Lower leg skin (tissue), 4 donors: ENCODE results near the gene TRDMT1. TPM values are rescaled to one million over a fixed set of nuclear protein-coding genes. Genes with fewer than 3 reads are reported as not detected.

Experiments used
- DNase-seq, 2 donors: peaks; one replicate each; pipeline ENCODE4 v3.0.0-alpha.2; 2019; ENCODE audit warnings: low spot score in 2 of 2
- H3K4me3 ChIP-seq: fragments of 200-600 bp; sonication (generic); 2 replicates; pipeline ENCODE4 v1.5.1; 2017; ENCODE audit warnings: mild to moderate bottlenecking, low read depth; ENCODE audit not compliant: poor library complexity, severe bottlenecking
- CTCF ChIP-seq, 3 donors: fragments of 450-650 bp; IDR thresholded peaks; one replicate each; pipeline ENCODE4 v1.5.1; 2016; ENCODE audit warnings: antibody characterized with exemption in 3 of 3, mild to moderate bottlenecking in 3 of 3, moderate library complexity in 2 of 3
- POLR2A ChIP-seq, 2 donors: fragments of 450-650 bp; IDR thresholded peaks; one replicate each; pipeline ENCODE4 v1.6.1; 2016 to 2017; ENCODE audit warnings: antibody characterized with exemption in 2 of 2, mild to moderate bottlenecking in 1 of 2, moderate library complexity in 1 of 2
- WGBS, 2 donors: methylation state at CpG; one replicate each; pipeline ENCODE4 v1.1.5; 2018; 5-methylcytosine and 5-hydroxymethylcytosine counted together
- intact Hi-C: fragments of 100-400 bp; cut with DNase I; formaldehyde crosslinking; loops from one replicate; pipeline ENCODE4 v1.15.0; 2023; ENCODE audit warnings: low total_unique reads
- total RNA-seq, 4 donors: library from RNA; depleted of rRNA; stranded (reverse); fragments of >200 nt; gene quantifications; one replicate each; pipeline ENCODE4 v1.1.0, GENCODE V29; 2016

The TRDMT1 gene
- total RNA-seq, 4 donors from 2014 or later = 3.9 to 4.5 (median 4.1) TPM

GRCh38 chr10:17185873-17186272, 15.6 kb downstream of the TRDMT1 start:
- DNase-seq = no peak
- no peak for TF ChIP-seq CTCF (IDR thresholded peaks at IDR 0.05)
- TF ChIP-seq POLR2A (IDR thresholded peaks at IDR 0.05) = no peak
- WGBS, 2 donors = 94 to 98% methylated on average over 3 of the region's 3 CpGs
- no peak overlapping the region for H3K4me3 ChIP-seq
- intact Hi-C loops = no loop called here

DNA sequence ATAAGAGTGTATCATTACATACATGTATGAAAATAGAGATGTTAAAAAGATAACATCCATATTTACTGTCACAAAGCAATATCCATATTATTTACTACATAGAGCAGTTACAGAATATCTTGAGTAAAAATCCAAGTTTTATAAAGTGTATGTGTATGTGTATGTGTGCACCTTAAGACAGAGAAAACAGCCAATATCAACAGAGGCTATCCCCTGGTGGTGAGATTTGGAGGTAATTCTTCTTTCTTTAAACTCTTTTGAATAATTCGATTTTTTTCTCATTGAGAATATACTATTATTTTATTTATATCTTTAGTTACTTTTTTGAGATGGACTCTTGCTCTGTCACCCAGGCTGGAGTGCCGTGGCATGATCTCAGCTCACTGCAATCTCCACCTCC, 18.4 kb downstream of the TRDMT1 start:
- intact Hi-C loops = no loop called here
- WGBS, 2 donors = 93 to 95% methylated on average over 2 of the region's 2 CpGs
- no peak overlapping the region for H3K4me3 ChIP-seq
- TF ChIP-seq CTCF (IDR thresholded peaks at IDR 0.05) (no peak), POLR2A (IDR thresholded peaks at IDR 0.05) (no peak)
- DNase-seq = no peak

- 67 to 79% methylated on average over 3 of the region's 3 CpGs for WGBS, 2 donors
- DNase-seq = no peak
- intact Hi-C loops = no loop called here
- H3K4me3 ChIP-seq = no peak overlapping the region
- TF ChIP-seq CTCF (IDR thresholded peaks at IDR 0.05) (no peak), POLR2A (IDR thresholded peaks at IDR 0.05) (no peak)
Measured at GRCh38 chr10:17181751-17182150, 19.7 kb downstream of the TRDMT1 start.

DNA sequence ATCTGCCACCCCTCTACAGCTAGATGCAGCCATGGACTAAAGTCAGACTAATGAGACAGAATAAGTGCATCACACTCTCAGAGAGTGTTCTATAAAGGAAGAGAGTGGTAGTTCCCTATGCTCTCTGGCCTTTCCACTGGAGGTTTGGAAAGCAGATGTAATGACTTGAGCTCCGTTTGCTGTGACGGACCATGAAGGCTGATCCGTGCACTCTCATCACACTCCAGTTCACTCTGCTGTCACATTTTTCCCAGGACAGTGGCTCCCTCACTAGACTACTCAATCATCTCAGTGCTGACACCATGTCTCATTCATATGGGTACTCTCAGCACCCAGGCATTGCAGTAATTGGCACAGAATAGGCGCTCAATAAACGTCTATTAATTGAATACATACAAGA, 20.4 kb downstream of the TRDMT1 start:
- no peak for TF ChIP-seq CTCF (IDR thresholded peaks at IDR 0.05)
- no peak for TF ChIP-seq POLR2A (IDR thresholded peaks at IDR 0.05)
- DNase-seq = no peak
- 81 to 82% methylated on average over 5 of the region's 5 CpGs for WGBS, 2 donors
- no peak overlapping the region for H3K4me3 ChIP-seq
- intact Hi-C loops = no loop called here

- 70 to 75% methylated on average over 3 of the region's 3 CpGs for WGBS, 2 donors
- no peak for TF ChIP-seq CTCF (IDR thresholded peaks at IDR 0.05)
- no peak for TF ChIP-seq POLR2A (IDR thresholded peaks at IDR 0.05)
- intact Hi-C loops = no loop called here
- DNase-seq = no peak
- no peak overlapping the region for H3K4me3 ChIP-seq
Measured at GRCh38 chr10:17179002-17179401, 22.5 kb downstream of the TRDMT1 start.

GRCh38 chr10:17178006-17178405, 23.5 kb downstream of the TRDMT1 start:
- TF ChIP-seq CTCF (IDR thresholded peaks at IDR 0.05) (no peak), POLR2A (IDR thresholded peaks at IDR 0.05) (no peak)
- intact Hi-C loops = no loop called here
- H3K4me3 ChIP-seq = no peak overlapping the region
- DNase-seq = no peak
- WGBS, 2 donors = 93 to 98% methylated on average over 1 of the region's 1 CpG
